HG03175 (cell line): ENCODE data around the gene PDCD2L.
"Not testable (repeated sequence)": the region's sequence is repeated elsewhere in the genome, so short reads cannot be mapped to it uniquely, and the experiment has no call there.

ENCODE experiments used
- ATAC-seq: cut with Tn5 transposase; IDR thresholded peaks from one replicate; pipeline ENCODE4 v1.9.1; 2021; ENCODE audit warnings: mild to moderate bottlenecking, moderate library complexity; ENCODE audit not compliant: unreplicated experiment

Gene PDCD2L

DNA sequence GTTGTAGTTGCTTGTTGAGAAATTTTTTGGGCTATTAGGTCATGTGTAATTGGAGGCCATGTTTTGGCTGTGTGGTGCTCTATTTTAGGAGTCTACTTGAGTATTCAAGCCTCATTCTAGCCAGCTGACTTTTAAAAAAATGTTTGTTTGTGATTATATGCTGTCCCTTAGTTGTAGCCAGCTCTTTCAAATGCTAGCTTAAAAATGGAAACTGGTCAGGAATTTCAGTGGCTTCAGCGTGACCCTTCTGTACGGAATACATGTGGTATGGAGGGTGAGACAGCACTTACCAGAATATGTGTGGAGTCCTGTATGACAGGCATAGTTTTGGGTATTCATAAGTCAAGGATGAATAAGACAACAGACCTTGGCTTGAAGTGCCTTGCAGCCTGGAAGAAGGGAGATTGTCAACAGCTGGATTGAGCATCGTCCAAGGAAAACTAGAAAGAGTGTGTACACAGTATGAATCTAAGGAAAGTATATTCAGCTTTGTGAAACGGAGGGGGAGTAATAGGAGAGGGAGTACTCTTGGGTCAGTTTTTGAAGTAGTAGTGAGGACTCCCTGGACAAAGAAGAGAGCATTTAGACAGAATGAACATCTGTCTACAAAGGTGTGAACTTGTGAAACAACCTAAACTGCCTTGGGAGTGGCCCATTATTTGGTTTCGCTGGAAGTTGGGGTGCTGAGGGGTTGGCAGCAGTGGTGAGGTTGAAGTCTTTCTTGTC is 57.3 kb downstream of the PDCD2L start:
- ATAC-seq, result no peak

DNA sequence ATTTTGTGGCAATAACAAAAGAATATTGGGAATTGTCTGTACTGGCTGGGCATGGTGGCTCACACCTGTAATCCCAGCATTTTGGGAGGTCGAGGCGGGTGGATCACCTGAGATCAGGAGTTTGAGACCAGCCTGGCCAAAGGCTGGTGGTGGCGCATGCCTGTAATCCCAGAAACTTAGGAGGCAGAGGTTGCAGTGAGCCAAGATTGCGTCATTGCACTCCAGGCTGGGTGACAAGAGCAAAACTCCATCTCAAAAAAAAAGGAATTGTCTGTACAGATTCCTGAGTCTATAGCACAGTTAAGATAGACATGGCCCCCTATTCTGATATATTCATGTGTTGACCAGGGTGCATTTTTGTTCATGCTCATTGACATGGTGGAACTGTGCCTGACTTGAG is 60.6 kb downstream of the PDCD2L start:
- ATAC-seq, result not testable (repeated sequence)

DNA sequence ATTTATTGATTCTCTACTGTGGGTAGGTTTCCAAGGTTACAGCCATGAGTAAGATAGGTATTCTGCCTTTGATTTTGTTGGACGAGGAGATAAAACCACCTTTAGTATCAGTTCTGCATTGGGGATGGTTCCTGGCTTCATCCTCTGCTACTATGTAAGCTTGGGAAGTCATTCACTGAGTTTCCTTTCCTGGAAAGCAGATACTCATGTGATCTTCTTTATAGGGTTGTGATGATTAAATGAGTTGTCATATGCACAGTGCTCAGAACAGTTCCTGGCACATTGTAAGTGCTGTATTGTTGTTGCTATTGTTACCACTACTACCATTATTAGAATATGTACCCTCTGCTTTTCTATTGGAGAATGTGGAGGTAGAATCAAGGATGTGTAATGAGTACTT is 64.2 kb downstream of the PDCD2L start:
- no peak for ATAC-seq

GRCh38 chr19:34469026-34469425 is 64.8 kb downstream of the PDCD2L start:
- ATAC-seq, result not testable (repeated sequence)

DNA sequence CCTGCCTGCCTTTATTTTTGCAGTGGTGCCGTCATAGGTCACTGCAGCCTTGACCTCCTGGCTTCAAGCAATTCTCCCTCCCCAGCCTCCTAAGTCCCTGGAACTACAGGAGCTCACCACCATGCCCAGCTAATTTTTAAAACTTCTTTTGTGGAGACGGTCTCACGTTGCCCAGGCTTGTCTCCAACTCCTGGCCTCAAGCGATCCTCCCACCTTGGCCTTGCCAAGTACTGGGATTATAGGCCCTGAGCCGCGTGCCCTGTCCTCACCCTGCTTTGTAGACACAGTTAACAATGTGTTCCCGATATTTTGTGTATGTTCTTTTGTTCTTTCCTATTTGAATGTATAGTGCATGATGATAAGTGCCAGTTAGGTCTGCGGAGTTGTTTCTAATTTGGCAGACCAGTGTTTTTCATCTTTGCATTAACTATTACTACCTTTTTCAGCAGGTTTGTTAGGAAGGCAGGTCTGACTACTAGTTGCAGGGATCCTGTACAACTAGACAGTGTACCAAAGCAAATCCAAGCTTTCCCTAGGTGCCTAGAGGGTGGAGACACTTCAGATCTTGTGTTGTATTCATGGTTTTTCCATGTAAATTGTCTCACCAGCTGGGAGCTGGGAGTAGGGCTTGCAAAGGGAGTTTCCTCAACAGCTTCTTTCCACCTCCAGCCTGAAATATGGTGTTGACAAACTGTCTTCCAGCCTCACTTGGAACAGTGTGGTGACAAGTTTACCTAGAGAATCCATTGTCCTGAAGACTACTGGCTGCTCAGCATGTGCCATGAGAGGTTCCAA is 67.9 kb downstream of the PDCD2L start:
- no peak for ATAC-seq

DNA sequence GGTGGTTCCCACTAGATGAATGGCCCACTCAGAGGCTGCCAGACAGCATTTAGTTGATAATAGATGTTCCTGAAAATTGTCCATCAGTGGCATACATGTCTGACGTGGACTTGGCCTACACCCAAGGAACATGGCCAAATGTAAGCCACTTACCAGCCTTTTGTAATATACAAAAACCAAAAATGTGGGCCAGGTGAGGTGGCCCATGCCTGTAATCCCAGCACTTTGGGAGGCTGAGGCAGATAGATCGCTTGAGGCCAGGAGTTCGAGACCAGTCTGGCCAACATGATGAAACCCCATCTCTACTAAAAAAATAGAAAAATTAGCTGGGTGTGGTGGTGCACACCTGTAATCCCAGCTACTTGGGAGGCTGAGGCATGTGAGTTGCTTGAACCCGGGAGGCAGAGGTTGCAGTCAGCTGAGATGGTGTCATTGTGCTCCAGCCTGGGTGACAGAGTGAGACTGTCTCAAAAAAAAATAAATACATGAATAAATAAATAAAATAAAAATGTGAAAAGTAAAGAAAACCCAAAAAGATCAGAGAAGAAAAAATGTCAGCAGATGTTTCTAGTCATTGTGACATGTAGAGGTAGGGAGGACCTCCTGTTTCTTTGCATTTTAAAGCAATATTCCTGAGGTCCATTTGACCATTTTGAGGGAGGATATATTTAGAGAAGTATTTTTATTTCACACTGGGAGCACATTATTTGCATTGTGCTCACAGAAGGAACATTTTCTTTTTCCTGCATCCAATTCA is 70.2 kb downstream of the PDCD2L start:
- ATAC-seq, result no peak

- ATAC-seq, result no peak
Measured at GRCh38 chr19:34475026-34475974, 71.1 kb downstream of the PDCD2L start.
